ENCODE measurements around the gene ESYT2.

DNA sequence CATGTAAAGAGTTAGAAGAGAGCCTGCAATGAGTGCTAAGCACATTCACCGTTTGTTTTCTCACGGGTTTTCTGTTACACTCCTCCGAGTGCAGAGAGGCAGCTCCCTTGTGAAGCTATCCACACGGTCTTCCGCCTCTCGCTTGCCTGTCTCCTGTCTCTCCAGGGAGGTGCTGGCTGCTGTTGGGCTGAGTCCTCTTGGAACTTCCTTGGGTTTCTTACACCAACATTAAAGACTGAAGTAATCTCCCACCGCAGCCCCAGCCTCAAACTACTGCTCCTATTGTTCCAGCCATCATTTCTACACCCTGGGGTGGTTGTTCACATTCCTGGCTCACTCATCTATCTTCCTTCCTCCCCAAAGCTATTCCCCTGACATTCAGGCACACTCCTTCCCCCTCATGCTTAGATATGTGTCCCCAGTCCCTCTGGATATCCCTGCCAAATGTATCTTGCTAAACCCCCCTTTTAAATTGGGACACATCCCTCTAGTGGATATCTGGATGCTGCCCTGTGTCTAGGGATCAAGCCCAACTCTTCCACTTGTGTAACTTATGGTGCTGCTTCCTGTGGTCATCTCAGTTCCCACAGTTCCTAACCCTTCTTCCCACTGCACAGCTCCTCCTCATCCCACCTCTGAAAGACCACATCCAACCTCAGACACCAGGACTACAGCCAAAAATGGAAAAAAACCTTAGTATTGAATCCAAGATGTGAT lies 14.1 kb downstream of the ESYT2 start:
- no peak for TF ChIP-seq JUND (IDR thresholded peaks at IDR 0.05)
- no peak for TF ChIP-seq CTCF (IDR thresholded peaks at IDR 0.05)
- no peak for TF ChIP-seq NFIC (IDR thresholded peaks at IDR 0.05; ENCODE audit: borderline replicate concordance)
- TF ChIP-seq YY1 (IDR thresholded peaks at IDR 0.05; ENCODE audit: low read depth) = no peak
- no peak for TF ChIP-seq ZBTB33 (IDR thresholded peaks at IDR 0.05; ENCODE audit: borderline replicate concordance, low read depth)
- TF ChIP-seq EZH2phosphoT487 (IDR thresholded peaks at IDR 0.05; ENCODE audit: borderline replicate concordance, low read depth) = no peak
- TF ChIP-seq GABPA (IDR thresholded peaks at IDR 0.05; ENCODE audit: low read depth) = no peak
- TF ChIP-seq REST (IDR thresholded peaks at IDR 0.05; ENCODE audit: low read depth, low read length) = no peak
- TF ChIP-seq USF2 (IDR thresholded peaks at IDR 0.05; ENCODE audit: borderline replicate concordance, low read depth, low read length) = no peak
- TF ChIP-seq MAX (IDR thresholded peaks at IDR 0.05; ENCODE audit: low read depth) = no peak

Data from SK-N-SH (cell line).